HFFc6 (cell line): ENCODE measurements around the gene STOX1. TPM values are rescaled to one million over a fixed set of nuclear protein-coding genes. Genes with fewer than 3 reads are reported as not detected.

Experiments
- DNase-seq: peaks from one replicate; pipeline ENCODE4 v3.0.0-alpha.2; 2018
- H3K27ac Mint-ChIP-seq: 2 replicates; pipeline ENCODE4 v1.8.0; 2020; ENCODE audit warnings: mild to moderate bottlenecking, mixed read lengths
- H3K27me3 Mint-ChIP-seq: 2 replicates; pipeline ENCODE4 v1.8.0; 2021; ENCODE audit warnings: mild to moderate bottlenecking, moderate library complexity, mixed read lengths; ENCODE audit not compliant: insufficient read depth
- H3K36me3 Mint-ChIP-seq: 2 replicates; pipeline ENCODE4 v1.8.0; 2021; ENCODE audit warnings: low read depth, mixed read lengths
- H3K4me1 Mint-ChIP-seq: 2 replicates; pipeline ENCODE4 v1.8.0; 2020; ENCODE audit warnings: low read depth, mixed read lengths
- H3K4me3 Mint-ChIP-seq: 2 replicates; pipeline ENCODE4 v1.8.0; 2020; ENCODE audit warnings: mild to moderate bottlenecking, moderate library complexity, mixed read lengths
- H3K9me3 Mint-ChIP-seq: 2 replicates; pipeline ENCODE4 v1.8.0; 2020; ENCODE audit warnings: mild to moderate bottlenecking, mixed read lengths
- total RNA-seq, 6 experiments: library from RNA; stranded (reverse); fragmentation: NEBNext Ultra II Directional; extraction: Animal tissue kit (Norgen Biotek cat#: 25700); gene quantifications; 2 replicates in 1 of 6; 3 replicates in 5 of 6; pipeline ENCODE4 v1.2.3, GENCODE V29; 2021
- TF ChIP-seq, protein P1 (sequence below): fragments of 200-600 bp; sonication (generic); IDR thresholded peaks from 2 replicates; pipeline ENCODE4 v1.5.0; 2021; ENCODE audit warnings: antibody characterized with exemption, mild to moderate bottlenecking

Gene STOX1
- total RNA-seq, 6 experiments from 2014 or later: 0.09 TPM; not detected in 4

DNA sequence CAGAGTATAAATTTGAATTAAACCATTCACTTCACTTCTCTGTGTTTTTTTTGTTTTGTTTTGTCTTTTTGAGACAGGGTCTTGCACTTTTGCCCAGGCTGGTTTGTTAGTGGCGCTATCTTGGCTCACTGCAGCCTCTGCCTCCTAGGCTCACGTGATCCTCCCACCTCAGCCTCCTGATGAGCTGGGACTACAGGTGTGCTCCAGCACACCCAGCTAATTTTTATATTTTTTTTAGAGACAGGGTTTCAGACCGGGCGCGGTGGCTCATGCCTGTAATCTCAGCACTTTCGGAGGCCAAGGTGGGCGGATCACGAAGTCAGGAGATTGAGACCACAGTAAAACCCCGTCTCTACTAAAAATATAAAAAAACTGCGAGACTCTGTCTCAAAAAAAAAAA, 36.9 kb upstream of the STOX1 start:
- Mint-ChIP-seq H3K9me3 (no peaks in the 10 kb centered on the region), H3K36me3 (peaks cover 17% of the 10 kb centered on the region), H3K4me3 (no peak overlapping the region), H3K27me3 (no peaks in the 10 kb centered on the region), H3K4me1 (no peaks in the 10 kb centered on the region), H3K27ac (no peak overlapping the region)
- DNase-seq: no peak
- TF ChIP-seq, protein P1, sequence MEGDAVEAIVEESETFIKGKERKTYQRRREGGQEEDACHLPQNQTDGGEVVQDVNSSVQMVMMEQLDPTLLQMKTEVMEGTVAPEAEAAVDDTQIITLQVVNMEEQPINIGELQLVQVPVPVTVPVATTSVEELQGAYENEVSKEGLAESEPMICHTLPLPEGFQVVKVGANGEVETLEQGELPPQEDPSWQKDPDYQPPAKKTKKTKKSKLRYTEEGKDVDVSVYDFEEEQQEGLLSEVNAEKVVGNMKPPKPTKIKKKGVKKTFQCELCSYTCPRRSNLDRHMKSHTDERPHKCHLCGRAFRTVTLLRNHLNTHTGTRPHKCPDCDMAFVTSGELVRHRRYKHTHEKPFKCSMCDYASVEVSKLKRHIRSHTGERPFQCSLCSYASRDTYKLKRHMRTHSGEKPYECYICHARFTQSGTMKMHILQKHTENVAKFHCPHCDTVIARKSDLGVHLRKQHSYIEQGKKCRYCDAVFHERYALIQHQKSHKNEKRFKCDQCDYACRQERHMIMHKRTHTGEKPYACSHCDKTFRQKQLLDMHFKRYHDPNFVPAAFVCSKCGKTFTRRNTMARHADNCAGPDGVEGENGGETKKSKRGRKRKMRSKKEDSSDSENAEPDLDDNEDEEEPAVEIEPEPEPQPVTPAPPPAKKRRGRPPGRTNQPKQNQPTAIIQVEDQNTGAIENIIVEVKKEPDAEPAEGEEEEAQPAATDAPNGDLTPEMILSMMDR: no peak

DNA sequence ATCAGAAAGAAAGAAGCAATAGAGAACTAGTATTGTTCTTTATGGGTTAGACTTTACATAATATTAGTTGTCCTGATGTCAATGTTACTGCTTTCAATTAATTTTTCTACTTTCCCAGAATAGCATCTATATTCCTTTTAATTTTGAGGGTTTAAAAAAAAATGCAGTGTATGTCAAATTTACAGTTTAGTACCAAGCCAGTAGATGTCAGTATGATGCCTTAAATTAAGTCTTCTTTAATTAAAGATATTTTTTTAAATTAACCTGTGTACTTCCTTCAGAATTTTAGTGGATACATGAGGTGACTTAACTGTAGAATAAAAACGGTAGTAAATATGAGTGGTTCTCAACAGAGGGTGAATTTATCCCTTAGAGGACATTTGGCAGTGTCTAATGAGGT, 35.2 kb upstream of the STOX1 start:
- Mint-ChIP-seq H3K4me3 (no peak overlapping the region), H3K9me3 (no peaks in the 10 kb centered on the region), H3K36me3 (peaks cover 4% of the 10 kb centered on the region; the same call in 1 of the 2 replicates), H3K4me1 (peaks cover 7% of the 10 kb centered on the region), H3K27me3 (no peaks in the 10 kb centered on the region), H3K27ac (no peak overlapping the region)
- DNase-seq: no peak
- TF ChIP-seq, protein P1: peak; percentile 71

DNA sequence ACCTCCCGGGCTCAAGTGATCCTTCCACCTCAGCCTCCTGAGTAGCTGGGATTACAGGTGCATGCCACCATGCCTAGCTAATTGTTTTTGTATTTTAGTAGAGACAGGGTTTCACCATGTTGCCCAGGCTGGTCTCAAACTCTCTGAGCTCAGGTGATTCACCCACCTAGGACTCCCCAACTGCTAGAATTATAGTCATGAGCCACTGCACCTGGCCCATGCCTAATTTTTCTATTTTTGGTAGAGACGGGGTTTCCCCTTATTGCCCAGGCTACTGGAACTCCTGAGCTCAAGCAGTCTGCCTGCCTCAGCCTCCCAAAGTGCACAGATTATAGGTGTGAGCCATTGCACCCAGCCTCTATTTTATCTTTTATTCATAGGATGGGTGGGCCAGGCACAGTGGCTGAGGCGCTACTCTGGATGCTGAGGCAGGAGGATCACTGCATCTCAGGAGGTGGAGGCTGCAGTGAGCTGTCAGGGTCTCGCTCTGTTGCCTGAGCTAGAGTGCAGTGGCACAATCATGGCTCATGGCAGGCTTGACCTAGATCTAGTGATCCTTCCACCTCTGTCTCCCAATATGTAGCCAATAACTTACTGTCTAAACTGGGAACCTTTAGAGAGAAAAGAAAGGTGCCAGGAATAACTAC, 31.3 kb upstream of the STOX1 start:
- Mint-ChIP-seq H3K9me3 (no peaks in the 10 kb centered on the region), H3K4me1 (peaks cover 7% of the 10 kb centered on the region), H3K4me3 (no peak overlapping the region), H3K27ac (no peak overlapping the region), H3K36me3 (peaks cover 4% of the 10 kb centered on the region; the same call in 1 of the 2 replicates), H3K27me3 (no peaks in the 10 kb centered on the region)
- TF ChIP-seq, protein P1: no peak
- no peak for DNase-seq

- peak; percentile 36 for DNase-seq
- TF ChIP-seq, protein P1: no peak
- H3K36me3 Mint-ChIP-seq: peaks cover 2% of the 10 kb centered on the region; the same call in 1 of the 2 replicates
- H3K4me3 Mint-ChIP-seq: no peak overlapping the region
- H3K9me3 Mint-ChIP-seq: no peaks in the 10 kb centered on the region
- H3K27me3 Mint-ChIP-seq: no peaks in the 10 kb centered on the region
- peaks cover 7% of the 10 kb centered on the region for H3K4me1 Mint-ChIP-seq
- H3K27ac Mint-ChIP-seq: no peak overlapping the region
Observed at GRCh38 chr10:68796605-68797004, 30.7 kb upstream of the STOX1 start.

DNA sequence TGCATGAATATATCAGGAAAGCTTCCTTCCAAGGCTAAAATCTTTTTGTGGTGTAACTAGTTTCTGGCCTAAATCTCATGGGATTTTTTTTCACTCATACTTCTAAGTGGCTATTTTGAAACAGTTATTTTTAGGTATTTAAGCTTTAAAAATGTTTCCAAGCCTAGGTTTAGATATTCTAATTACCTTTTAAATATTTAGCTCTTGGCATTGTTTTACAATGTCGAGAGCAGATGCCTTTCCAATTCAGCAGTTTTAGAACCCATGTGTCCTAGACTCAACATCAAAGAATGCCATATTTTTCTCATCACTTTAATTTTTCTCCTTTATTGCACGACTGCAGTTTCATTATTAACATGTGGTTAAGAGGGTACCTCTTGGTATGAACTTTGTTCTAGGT, 27.1 kb upstream of the STOX1 start:
- peaks cover 7% of the 10 kb centered on the region for H3K4me1 Mint-ChIP-seq
- no peak for DNase-seq

More for the DNA sequence above, 27.1 kb upstream of the STOX1 start:
- Mint-ChIP-seq H3K27me3 (no peaks in the 10 kb centered on the region), H3K27ac (no peak overlapping the region), H3K4me3 (no peak overlapping the region), H3K36me3 (no peaks in the 10 kb centered on the region), H3K9me3 (no peaks in the 10 kb centered on the region)
- TF ChIP-seq, protein P1: no peak
